Mesodermal cell (in vitro differentiated cells): ENCODE data around the gene EML2.

Experiments used
- H3K27ac ChIP-seq: 2 replicates; pipeline ENCODE4 v1.7.0; 2013; ENCODE audit warnings: mild to moderate bottlenecking, low read depth, low read length, moderate library complexity; ENCODE audit not compliant: severe bottlenecking
- H3K36me3 ChIP-seq: 2 replicates; pipeline ENCODE4 v1.7.1; 2013; ENCODE audit warnings: mild to moderate bottlenecking, low read length, moderate library complexity; ENCODE audit not compliant: control insufficient read depth, insufficient read depth
- H3K4me1 ChIP-seq: one replicate; pipeline ENCODE4 v1.7.1; 2013; ENCODE audit warnings: mild to moderate bottlenecking, low read length; ENCODE audit not compliant: insufficient read depth, control insufficient read depth, poor library complexity, severe bottlenecking
- H3K4me3 ChIP-seq: 2 replicates; pipeline ENCODE4 v1.7.0; 2013; ENCODE audit warnings: low read length, control low read depth, mild to moderate bottlenecking; ENCODE audit not compliant: insufficient read depth, poor library complexity, severe bottlenecking; ENCODE audit errors: extremely low read depth
- H3K9me3 ChIP-seq: 2 replicates; pipeline ENCODE4 v1.7.1; 2013; ENCODE audit warnings: mild to moderate bottlenecking, low read length, moderate library complexity; ENCODE audit not compliant: control insufficient read depth
- WGBS, 2 experiments: methylation state at CpG; one replicate each; pipeline ENCODE4 v1.1.5; 2013; ENCODE audit warnings: missing lambda C conversion rate in 2 of 2; ENCODE audit not compliant: insufficient coverage in 2 of 2; 5-methylcytosine and 5-hydroxymethylcytosine counted together

Gene EML2

GRCh38 chr19:45568732-45569131 is 70.5 kb downstream of the EML2 start:
- WGBS, 2 experiments, result 88 to 91% methylated on average over 3 of the region's 3 CpGs
- Histone ChIP-seq H3K9me3 (no peaks in the 10 kb centered on the region), H3K36me3 (peaks cover 3% of the 10 kb centered on the region), H3K4me1 (no peaks in the 10 kb centered on the region), H3K27ac (no peak overlapping the region), H3K4me3 (no peak overlapping the region)

DNA sequence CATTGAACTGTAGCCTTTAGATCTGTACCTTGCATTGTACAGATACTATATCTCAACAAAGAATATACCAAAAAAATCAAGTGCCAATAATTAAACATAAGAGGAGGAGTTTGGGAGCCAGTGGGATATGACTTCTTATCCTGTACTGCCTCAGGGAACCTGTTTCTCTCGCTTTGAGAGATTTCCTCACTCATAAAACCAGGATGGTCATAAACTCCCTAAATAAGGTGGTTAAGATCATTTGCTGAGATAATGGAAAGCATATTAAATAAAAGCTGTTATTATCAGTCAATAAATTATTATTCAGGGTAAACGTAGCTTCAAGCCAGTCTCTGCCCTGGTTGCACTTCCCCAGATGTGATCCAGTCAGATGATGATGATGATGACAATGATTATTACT is 71.6 kb downstream of the EML2 start:
- no CpG with 5 or more reads among the region's 2 CpGs for whole genome bisulfite sequencing, 2 experiments
- Histone ChIP-seq H3K27ac (no peak overlapping the region), H3K36me3 (peaks cover 3% of the 10 kb centered on the region), H3K9me3 (no peaks in the 10 kb centered on the region), H3K4me3 (no peak overlapping the region), H3K4me1 (no peaks in the 10 kb centered on the region)

DNA sequence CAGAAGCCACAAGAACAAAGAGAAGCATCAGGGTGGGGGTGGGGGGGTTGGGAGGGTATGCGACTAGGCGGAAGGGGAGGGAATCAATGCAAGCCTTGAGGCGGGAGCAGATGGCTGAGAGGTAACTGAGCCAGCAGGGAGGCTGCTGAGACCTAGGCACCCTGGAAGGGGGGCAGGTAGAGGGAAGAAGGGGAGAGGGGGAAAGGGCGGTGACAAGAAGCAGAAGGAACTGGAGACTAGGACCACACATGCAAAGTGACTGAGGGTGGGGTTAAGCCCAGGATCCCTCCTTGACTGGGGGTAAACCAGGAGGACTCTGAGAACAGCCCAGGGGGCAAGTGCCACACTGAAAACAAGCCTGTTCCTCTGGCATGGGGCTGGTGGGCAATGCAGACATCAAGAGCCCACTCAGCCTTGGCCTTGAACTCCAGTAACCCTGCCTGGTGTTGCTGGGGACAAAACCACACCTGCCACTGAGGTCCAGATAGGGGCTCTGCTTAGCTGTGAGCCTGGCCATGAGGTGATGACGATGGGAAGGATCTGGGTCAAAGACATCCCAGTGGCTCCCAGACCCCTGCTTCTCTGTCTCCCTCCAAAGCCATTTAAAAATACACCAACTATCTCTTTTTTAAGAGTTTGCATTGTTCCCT is 74.9 kb downstream of the EML2 start:
- H3K9me3 ChIP-seq, result no peaks in the 10 kb centered on the region
- no peaks in the 10 kb centered on the region for H3K36me3 ChIP-seq
- no peaks in the 10 kb centered on the region for H3K4me1 ChIP-seq
- no peak overlapping the region for H3K27ac ChIP-seq
- H3K4me3 ChIP-seq, result no peak overlapping the region
- WGBS, 2 experiments, result 46 to 51% methylated on average over 3 to 5 of the region's 5 CpGs

DNA sequence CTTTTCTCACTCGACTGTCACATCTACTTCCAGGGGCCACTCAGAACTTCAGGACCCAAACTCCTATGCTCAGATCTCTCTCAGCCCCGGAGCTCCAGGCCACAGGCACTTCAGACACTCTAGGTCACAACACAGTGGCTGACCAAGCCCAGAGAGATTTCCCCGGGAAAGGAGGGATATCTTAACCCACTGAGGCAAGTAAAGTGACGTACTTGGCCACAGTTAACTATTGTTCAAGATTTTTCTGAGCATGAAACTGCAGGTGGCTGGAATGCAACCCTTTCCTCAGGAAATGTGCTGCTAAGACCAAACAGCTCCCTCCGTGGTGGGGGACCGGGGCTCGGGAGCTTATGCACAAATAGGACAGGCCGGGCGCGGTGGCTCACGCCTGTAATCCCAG is 78.5 kb downstream of the EML2 start:
- Histone ChIP-seq H3K9me3 (no peaks in the 10 kb centered on the region), H3K27ac (no peak overlapping the region), H3K4me1 (no peaks in the 10 kb centered on the region), H3K4me3 (no peak overlapping the region), H3K36me3 (no peaks in the 10 kb centered on the region)
- 89 to 94% methylated on average over 5 to 10 of the region's 11 CpGs for WGBS, 2 experiments

DNA sequence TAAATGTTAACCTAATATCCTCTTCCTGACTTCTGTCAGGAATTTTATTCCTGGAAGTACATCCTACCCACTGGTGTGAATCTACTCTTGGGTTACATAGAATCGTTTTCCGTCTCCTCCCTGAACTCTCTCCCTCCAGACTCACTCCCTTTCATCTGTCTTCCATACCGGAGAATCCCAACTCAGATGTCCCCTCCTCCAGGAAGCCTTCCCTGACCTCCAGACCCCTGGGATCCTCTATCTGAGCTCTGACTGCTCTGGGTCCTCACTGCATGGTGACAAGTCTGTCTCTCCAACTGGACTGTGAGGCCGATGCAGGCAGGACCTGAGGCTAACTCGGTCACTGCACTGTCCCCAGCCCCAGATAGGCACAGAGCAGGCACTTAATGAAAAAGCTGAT is 79.2 kb downstream of the EML2 start:
- H3K4me1 ChIP-seq, result no peaks in the 10 kb centered on the region
- H3K9me3 ChIP-seq, result no peaks in the 10 kb centered on the region
- H3K27ac ChIP-seq, result no peak overlapping the region
- H3K36me3 ChIP-seq, result no peaks in the 10 kb centered on the region
- WGBS, 2 experiments, result 88 to 94% methylated on average over 5 of the region's 5 CpGs
- H3K4me3 ChIP-seq, result no peak overlapping the region
